Transverse colon (tissue), 3 donors: ENCODE results near the gene PAPSS1.

ENCODE experiments used
- POLR2A ChIP-seq: fragments of 450-650 bp; IDR thresholded peaks from one replicate; pipeline ENCODE4 v1.6.1; 2016; ENCODE audit warnings: antibody characterized with exemption, mild to moderate bottlenecking, moderate library complexity
- POLR2AphosphoS5 ChIP-seq, 3 donors: sonication (generic); formaldehyde crosslinking; IDR thresholded peaks; one replicate each; pipeline ENCODE4 v1.6.1; 2016; ENCODE audit warnings: antibody characterized with exemption in 3 of 3

DNA sequence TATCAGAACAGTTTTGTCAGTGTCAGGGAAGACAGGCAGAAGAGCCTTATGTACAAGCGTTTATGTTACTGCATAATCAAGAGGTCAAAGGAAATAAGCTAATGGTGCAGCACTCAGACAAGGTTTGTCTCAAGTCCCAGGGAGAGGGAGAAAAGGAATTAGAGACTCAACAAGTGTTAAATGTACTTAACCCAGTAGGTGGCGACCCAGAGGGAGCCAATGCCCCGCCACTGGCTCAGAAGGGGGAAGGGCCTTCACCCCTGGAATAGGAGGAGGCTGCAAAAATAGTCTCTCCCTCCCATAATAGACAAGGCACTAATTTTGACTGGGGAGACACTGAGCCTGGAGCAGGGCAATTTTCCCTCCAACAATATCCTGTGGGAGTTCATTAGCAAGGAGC lies 14.1 kb upstream of the PAPSS1 start:
- TF ChIP-seq POLR2A (no peak), POLR2AphosphoS5 (IDR thresholded peaks at IDR 0.05) (no peak)
